GM12864 (cell line): ENCODE data around the gene LIF.

Source experiments
- DNase-seq: peaks from one replicate; pipeline ENCODE4 v3.0.0-alpha.2; 2011; ENCODE audit warnings: low read depth
- H3K4me3 ChIP-seq: 2 replicates; pipeline ENCODE4 v1.5.1; 2011; ENCODE audit warnings: mild to moderate bottlenecking, low read depth, low read length, control low read depth
- TF ChIP-seq, protein P1 (sequence below): IDR thresholded peaks from 2 replicates; pipeline ENCODE4 v1.5.1; 2011; ENCODE audit warnings: low read depth, mild to moderate bottlenecking, moderate library complexity, low read length, control low read depth, inconsistent platforms; ENCODE audit errors: missing control alignments

The LIF gene

DNA sequence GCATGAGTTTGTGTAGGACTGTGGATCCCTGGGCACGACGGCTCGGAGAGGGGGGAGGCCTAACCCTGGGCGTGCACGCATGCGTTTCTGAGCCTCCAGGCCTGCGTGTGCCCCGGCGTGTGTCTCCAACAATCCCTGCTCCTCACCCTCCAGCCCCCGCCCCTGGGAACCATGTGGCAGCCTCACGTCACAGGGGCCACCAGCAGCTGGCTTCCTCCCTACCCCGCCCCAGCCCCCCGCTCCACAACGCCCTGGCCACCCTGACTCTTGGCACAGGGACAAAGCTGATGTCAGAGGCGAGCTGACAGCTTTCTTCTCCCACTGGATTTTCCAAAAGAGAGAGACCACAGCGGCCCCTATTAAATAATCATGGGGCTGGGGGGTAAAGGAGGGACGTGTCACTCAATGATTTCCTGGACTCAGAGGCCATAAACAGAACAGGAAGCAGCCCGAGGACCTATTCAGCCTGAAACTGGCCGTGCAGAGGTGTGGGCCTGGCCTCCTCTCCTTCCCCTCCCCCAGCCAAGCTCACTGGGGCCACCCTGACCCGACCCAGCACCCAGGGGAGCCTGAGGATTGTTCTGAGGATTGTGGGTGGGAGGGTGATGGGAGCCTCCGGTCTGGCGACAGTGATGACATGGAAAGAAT, 6.8 kb upstream of the LIF start:
- no peak for DNase-seq
- H3K4me3 ChIP-seq, result no peak overlapping the region
- TF ChIP-seq, protein P1, sequence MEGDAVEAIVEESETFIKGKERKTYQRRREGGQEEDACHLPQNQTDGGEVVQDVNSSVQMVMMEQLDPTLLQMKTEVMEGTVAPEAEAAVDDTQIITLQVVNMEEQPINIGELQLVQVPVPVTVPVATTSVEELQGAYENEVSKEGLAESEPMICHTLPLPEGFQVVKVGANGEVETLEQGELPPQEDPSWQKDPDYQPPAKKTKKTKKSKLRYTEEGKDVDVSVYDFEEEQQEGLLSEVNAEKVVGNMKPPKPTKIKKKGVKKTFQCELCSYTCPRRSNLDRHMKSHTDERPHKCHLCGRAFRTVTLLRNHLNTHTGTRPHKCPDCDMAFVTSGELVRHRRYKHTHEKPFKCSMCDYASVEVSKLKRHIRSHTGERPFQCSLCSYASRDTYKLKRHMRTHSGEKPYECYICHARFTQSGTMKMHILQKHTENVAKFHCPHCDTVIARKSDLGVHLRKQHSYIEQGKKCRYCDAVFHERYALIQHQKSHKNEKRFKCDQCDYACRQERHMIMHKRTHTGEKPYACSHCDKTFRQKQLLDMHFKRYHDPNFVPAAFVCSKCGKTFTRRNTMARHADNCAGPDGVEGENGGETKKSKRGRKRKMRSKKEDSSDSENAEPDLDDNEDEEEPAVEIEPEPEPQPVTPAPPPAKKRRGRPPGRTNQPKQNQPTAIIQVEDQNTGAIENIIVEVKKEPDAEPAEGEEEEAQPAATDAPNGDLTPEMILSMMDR, result no peak

DNA sequence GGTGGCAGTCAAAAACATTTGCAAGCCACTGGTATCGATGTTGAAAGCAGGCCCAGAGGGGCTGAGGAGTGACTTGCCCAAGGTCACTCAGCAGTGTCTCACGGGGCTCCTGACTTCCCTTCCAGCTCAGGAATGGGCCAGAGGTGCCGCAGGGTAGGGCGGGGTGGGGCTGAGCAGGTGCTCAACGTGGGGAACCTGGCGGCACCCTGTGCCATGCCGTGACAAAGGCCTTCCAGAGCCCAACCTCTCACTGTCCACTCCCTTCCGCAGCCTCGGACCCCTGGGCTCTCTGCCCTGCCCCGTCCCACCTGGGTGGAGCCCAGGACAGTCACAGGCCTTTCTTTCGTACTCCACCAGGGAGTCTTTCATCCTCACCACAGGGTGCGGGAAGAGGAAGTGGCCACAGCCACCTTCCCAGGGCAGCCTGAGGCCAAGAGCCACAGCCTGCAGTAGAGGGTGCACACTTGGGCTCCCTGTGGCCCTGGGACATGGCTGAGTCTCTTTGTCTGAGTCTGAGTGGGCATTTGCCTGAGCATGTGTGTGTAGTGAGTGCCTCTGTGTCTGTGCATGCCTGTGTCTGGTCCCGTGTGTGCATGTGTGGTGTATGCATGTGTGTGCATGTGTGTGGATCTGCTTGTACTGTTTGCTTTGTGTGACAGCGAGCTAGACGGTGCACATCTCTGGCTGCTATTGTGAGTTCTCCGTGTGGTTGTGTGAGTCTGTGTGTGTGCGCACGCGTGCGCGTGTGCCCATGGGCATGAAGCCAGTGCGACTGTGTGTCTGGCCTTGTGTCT, 6.0 kb upstream of the LIF start:
- no peak overlapping the region for H3K4me3 ChIP-seq
- TF ChIP-seq, protein P1, result no peak
- DNase-seq, result no peak

DNA sequence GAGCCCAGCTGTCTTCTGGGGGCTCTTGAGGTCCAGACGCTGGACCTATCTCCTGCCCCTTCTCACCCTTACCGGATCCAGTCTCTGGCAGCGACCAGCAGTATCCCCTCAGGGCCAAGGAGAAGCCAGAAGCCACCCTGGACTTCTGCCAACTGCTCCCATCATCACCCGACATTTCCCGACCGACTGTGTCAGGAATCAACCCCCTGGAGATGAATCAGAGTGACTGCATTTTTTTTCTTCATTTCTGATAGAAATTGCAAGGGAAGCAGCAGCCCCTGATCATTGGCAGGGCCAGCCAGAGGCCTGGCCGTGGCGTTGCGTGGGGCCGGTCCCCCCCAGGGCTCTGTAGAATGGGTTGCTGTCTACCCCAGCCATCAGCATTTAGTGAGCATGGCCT, 5.2 kb upstream of the LIF start:
- no peak overlapping the region for H3K4me3 ChIP-seq

DNA sequence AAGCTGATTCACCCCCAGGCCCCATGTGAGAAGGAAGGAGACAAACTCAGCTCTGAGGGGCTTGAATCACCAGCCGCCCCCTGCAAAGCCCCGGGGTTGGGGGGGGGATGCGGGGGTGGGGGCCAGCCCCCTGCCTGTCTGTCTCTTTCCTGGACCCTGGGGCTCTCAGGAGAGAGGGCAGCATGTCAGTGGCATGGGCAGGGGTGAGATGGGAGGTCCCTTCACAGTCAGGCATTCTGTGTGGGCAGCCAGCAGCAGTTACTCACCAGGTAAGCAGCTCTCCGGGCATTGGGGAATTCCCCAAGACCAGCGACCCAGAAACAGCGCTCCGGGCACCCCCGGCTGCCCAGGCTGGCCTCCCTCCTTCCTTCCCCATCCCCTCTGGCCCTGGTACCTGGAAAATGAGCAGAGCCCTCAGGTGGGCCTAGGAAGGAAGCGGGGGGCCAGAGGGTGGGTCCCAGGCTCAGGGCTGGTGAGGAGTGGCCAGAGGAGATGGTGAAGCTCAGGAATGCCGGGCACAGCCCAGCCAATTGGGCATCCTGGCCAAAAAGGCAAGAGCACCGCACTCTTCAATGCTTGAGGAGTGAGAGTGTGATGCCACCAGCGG, 4.2 kb upstream of the LIF start:
- TF ChIP-seq, protein P1, result no peak
- no peak overlapping the region for H3K4me3 ChIP-seq
- no peak for DNase-seq

More for the DNA sequence above, 5.2 kb upstream of the LIF start:
- TF ChIP-seq, protein P1, result no peak
- DNase-seq, result no peak

DNA sequence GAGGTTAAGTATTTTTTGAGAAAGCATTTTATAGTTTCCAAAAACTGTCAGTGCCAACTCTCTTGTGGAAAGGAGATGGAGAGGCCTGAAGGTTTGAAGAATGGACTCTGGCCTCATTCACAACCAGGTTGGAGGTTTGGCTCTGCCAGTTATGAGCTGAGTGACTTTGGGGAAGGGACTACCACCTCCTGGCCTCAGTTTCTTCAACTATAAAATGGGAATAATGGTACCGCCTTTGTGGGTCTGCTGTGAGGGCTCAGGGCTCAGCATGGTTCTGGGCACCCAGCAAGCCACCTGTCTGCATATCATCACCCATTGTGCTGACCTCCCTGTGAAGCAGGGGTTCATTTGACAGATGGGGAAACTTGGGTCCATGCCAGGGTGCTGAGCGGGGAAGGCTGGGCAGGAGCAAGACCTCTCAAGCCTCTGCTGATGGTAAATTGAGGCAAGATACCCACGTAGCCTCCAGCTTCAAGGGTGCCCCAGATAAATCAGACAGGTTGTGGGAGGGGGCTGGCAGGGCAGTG, 3.5 kb upstream of the LIF start:
- H3K4me3 ChIP-seq, result no peak overlapping the region
- DNase-seq, result no peak
- TF ChIP-seq, protein P1, result no peak

DNA sequence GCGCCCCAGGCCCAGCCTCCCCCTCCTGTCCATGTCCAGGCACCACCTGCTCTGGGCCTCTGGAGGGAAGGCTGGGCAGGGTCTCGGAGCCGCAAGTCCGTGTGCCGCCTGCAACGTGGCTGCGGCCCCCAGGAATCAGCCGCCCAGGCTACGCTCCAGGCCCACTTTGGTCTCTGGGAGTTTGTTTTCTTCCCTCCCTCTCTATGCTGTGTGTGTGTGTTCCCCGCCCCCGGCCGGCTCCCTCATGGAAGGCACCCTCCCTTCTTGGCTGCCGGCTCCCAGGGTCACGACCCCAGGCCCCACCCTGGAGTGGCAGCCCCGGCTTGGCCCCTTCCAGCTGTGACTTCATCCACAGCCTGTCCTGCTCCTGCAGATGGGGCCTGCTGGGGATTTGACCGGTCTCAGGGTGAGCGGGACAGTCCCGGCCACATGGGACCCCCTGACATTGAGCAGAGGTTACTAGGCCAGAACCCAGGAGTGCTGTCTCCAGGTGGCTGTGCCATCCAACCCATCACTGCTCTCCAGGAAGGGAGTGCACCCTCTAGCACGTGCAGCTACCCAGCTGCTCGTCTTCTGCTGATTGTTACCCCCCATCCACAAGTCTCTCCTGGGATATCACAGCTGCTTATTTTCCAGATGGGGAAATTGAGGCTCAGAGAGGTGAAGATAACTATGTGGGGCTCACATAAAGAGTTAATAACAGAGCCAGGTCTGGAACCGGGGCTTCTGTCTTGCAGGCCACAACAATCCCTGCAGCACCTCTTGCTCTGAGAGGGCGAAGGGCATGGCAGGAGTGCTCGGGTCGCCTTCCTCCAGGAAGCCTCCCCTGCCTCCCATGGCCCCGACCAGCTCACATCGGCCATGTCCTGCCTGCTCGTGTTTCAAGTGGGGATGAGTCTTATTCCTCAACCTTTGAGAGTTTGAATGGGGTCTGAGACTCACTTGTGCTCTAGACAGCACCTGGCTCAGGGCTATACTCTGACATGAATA, 2.8 kb upstream of the LIF start:
- H3K4me3 ChIP-seq, result no peak overlapping the region
- TF ChIP-seq, protein P1, result no peak
- no peak for DNase-seq
